NCI-H1436 (cell line): ENCODE measurements around the gene MYO19.

Experiments used
- DNase-seq: peaks from one replicate; lab custom pipeline; 2025; lab: John Stamatoyannopoulos, UW

Gene MYO19

GRCh38 chr17:36534840-36535668, at the start of gene MYO19, which contains the start of gene PIGW:
Gene MYO19 (minus strand): TSS chr17:36534868. CDS start chr17:36532538, 2,330 bp downstream.
Gene PIGW (plus strand): TSS chr17:36534987. CDS start chr17:36537102, 2,115 bp downstream.
- DNase-seq: peak; percentile 94

GRCh38 chr17:36583787-36584186, 49.1 kb upstream of the MYO19 start:
- DNase-seq: no peak

GRCh38 chr17:36578671-36579070, 44.0 kb upstream of the MYO19 start:
- DNase-seq: no peak

- no peak for DNase-seq
Measured at GRCh38 chr17:36576793-36577192, 42.1 kb upstream of the MYO19 start.

- no peak for DNase-seq
Measured at GRCh38 chr17:36575028-36575427, 40.4 kb upstream of the MYO19 start.

GRCh38 chr17:36566081-36566480, 31.4 kb upstream of the MYO19 start:
- no peak for DNase-seq

GRCh38 chr17:36553459-36553858, 18.8 kb upstream of the MYO19 start:
- DNase-seq: no peak

GRCh38 chr17:36550491-36551417, 16.1 kb upstream of the MYO19 start:
- no peak for DNase-seq

GRCh38 chr17:36547776-36548175, 13.1 kb upstream of the MYO19 start:
- no peak for DNase-seq

GRCh38 chr17:36546418-36547093, 11.9 kb upstream of the MYO19 start:
- no peak for DNase-seq

- peak; percentile 98 for DNase-seq
Measured at GRCh38 chr17:36545465-36546417, 11.1 kb upstream of the MYO19 start.

GRCh38 chr17:36545077-36545464, 10.4 kb upstream of the MYO19 start:
- DNase-seq: no peak

- peak; percentile 94 for DNase-seq
Measured at GRCh38 chr17:36544307-36545076, 9.8 kb upstream of the MYO19 start, which contains the start of gene GGNBP2. Gene GGNBP2 (plus strand): TSS chr17:36544919. CDS start chr17:36545725, 806 bp downstream.

GRCh38 chr17:36544044-36544306, 9.3 kb upstream of the MYO19 start:
- no peak for DNase-seq

- no peak for DNase-seq
Measured at GRCh38 chr17:36542755-36543154, 8.1 kb upstream of the MYO19 start.

GRCh38 chr17:36540696-36541095, 6.0 kb upstream of the MYO19 start:
- DNase-seq: no peak

- DNase-seq: no peak
Measured at GRCh38 chr17:36535669-36536081, 1.0 kb upstream of the MYO19 start.

- DNase-seq: peak; percentile 78
Measured at GRCh38 chr17:36533935-36534839, 481 bp downstream of the MYO19 start.

GRCh38 chr17:36532435-36532975, 2.2 kb downstream of the MYO19 start:
- DNase-seq: no peak
